ENCODE data around the gene NDUFB3. TPM values are rescaled to one million over a fixed set of nuclear protein-coding genes. Genes with fewer than 3 reads are reported as not detected.

Gene NDUFB3
- total RNA-seq, 4 donors from 2014 or later = 35.2 to 42.7 (median 37.5) TPM

DNA sequence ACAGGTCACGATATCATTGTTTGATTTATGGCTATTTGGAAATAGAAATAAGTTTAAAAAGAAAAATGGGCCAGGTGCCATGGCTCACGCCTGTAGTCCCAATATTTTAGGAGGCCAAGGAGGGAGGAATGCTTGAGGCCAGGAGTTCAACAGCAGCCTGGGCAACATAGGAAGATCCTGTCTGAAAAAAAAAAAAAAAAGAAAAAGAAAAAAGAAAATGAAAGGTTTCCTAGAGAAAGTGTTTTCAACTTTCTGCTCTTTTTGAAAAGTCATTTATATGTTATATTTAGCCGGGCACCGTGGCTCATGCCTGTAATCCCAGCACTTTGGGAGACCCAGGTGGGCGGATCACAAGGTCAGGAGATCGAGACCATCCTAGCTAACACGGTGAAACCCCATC, 3.2 kb downstream of the NDUFB3 start:
- no peak overlapping the region for H3K4me3 ChIP-seq
- H3K27me3 ChIP-seq = no peaks in the 10 kb centered on the region
- H3K36me3 ChIP-seq = peaks cover 12% of the 10 kb centered on the region
- no peak for TF ChIP-seq EP300 (IDR thresholded peaks at IDR 0.05)
- no peak for TF ChIP-seq POLR2AphosphoS5 (IDR thresholded peaks at IDR 0.05)
- DNase-seq (ENCODE audit: low spot score in 2 of 2) = no peak
- peaks cover 25% of the 10 kb centered on the region for H3K4me1 ChIP-seq
- 84% methylated on average over 7 of the region's 7 CpGs for WGBS
- no peaks in the 10 kb centered on the region for H3K9me3 ChIP-seq
- no peak overlapping the region for H3K27ac ChIP-seq

DNA sequence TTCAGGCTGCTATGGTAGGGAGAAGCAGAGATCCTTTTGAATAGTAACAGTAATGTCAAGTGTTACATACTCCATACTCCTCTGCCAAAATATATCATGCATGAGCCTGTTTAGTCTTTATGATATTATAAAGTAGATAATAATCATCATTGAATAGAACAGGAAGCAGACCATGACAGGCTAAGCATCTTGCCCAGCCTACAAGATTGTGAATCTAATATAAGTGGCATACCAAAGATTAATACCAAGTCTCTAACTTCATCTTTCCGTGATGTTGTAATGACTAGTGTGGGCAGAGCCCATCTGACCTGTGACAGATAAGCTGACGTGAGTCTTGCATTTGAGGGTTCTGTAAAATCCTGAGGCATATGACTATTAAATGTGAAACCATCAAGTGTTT, 13.1 kb downstream of the NDUFB3 start:
- no peaks in the 10 kb centered on the region for H3K27me3 ChIP-seq
- H3K4me1 ChIP-seq = no peaks in the 10 kb centered on the region
- TF ChIP-seq POLR2AphosphoS5 (IDR thresholded peaks at IDR 0.05) (no peak), EP300 (IDR thresholded peaks at IDR 0.05) (no peak), POLR2A (IDR thresholded peaks at IDR 0.05) (no peak)
- TF ChIP-seq, protein P1, sequence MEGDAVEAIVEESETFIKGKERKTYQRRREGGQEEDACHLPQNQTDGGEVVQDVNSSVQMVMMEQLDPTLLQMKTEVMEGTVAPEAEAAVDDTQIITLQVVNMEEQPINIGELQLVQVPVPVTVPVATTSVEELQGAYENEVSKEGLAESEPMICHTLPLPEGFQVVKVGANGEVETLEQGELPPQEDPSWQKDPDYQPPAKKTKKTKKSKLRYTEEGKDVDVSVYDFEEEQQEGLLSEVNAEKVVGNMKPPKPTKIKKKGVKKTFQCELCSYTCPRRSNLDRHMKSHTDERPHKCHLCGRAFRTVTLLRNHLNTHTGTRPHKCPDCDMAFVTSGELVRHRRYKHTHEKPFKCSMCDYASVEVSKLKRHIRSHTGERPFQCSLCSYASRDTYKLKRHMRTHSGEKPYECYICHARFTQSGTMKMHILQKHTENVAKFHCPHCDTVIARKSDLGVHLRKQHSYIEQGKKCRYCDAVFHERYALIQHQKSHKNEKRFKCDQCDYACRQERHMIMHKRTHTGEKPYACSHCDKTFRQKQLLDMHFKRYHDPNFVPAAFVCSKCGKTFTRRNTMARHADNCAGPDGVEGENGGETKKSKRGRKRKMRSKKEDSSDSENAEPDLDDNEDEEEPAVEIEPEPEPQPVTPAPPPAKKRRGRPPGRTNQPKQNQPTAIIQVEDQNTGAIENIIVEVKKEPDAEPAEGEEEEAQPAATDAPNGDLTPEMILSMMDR (IDR thresholded peaks at IDR 0.05) = no peak
- H3K9me3 ChIP-seq = no peaks in the 10 kb centered on the region
- WGBS = 68% methylated on average over 2 of the region's 2 CpGs
- H3K36me3 ChIP-seq = peaks cover 50% of the 10 kb centered on the region
- no peak overlapping the region for H3K27ac ChIP-seq
- H3K4me3 ChIP-seq = no peak overlapping the region
- DNase-seq (ENCODE audit: low spot score in 2 of 2) = no peak

DNA sequence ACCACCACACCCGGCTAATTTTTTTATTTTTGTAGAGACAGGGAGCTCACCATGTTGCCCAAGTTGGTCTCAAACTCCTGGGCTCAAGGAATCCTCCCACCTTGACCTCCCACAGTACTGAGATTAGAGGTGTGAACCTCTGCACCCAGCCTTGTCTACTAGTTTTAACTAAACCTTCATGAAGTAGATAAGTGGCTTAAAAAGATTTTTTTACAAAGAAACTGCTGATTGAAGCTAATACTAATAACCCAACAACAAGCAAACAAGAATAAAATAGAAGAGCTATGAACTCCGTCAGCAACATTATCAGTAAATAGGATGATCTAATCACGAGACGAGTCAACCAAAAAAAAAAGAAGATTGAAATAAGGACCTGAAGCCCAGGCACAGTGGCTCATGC, 18.8 kb downstream of the NDUFB3 start:
- Histone ChIP-seq H3K4me1 (no peaks in the 10 kb centered on the region), H3K27me3 (no peaks in the 10 kb centered on the region), H3K9me3 (no peaks in the 10 kb centered on the region), H3K36me3 (peaks cover 25% of the 10 kb centered on the region), H3K27ac (no peak overlapping the region), H3K4me3 (no peak overlapping the region)
- 82% methylated on average over 4 of the region's 4 CpGs for WGBS
- TF ChIP-seq POLR2A (IDR thresholded peaks at IDR 0.05) (no peak), POLR2AphosphoS5 (IDR thresholded peaks at IDR 0.05) (no peak), EP300 (IDR thresholded peaks at IDR 0.05) (no peak)
- TF ChIP-seq, protein P1 (IDR thresholded peaks at IDR 0.05) = no peak
- DNase-seq (ENCODE audit: low spot score in 2 of 2) = no peak

DNA sequence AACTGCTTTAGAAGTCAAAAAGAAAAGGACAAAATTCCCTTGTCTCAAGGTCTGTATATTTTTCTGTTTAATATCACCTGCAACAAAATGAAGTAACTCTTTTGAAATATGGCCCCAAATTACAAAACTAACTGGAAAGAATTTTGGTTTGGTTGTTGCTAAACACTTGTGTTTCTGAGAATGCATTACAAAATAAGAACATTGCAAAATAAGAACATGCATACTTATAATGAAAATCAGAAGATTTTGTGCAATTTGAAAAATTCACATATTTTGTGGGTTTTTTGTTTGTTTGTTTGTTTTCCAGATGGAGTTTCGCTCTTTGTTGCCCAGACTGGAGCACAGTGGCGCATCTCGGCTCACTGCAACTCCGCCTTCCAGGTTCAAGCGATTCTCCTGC, 21.8 kb downstream of the NDUFB3 start:
- WGBS = 92% methylated on average over 5 of the region's 5 CpGs
- DNase-seq (ENCODE audit: low spot score in 2 of 2) = no peak
- TF ChIP-seq POLR2A (IDR thresholded peaks at IDR 0.05) (no peak), EP300 (IDR thresholded peaks at IDR 0.05) (no peak), POLR2AphosphoS5 (IDR thresholded peaks at IDR 0.05) (no peak)
- TF ChIP-seq, protein P1 (IDR thresholded peaks at IDR 0.05) = no peak
- H3K36me3 ChIP-seq = peaks cover 4% of the 10 kb centered on the region
- no peaks in the 10 kb centered on the region for H3K9me3 ChIP-seq
- no peaks in the 10 kb centered on the region for H3K27me3 ChIP-seq
- H3K27ac ChIP-seq = no peak overlapping the region
- no peak overlapping the region for H3K4me3 ChIP-seq
- no peaks in the 10 kb centered on the region for H3K4me1 ChIP-seq

DNA sequence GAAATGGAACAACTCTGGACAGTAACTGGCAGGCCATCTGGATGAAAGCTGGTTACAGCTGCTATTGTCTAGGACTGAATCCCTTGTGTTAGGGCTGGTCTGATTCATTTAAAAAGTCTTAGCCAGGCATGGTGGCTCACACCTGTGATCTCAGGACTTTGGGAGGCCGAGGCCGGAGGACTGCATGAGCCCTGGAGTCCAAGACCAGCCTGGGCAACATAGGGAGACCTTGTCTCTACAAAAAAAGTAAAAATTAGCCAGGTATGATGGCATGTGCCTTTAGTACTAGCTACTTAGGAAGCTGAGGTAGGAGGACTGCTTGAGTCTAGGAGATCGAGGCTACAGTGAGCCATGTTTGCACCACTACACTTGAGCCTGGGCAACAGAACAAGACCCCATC, 28.7 kb downstream of the NDUFB3 start:
- no peak for DNase-seq (ENCODE audit: low spot score in 2 of 2)
- no peaks in the 10 kb centered on the region for H3K27me3 ChIP-seq
- no peaks in the 10 kb centered on the region for H3K36me3 ChIP-seq
- H3K27ac ChIP-seq = no peak overlapping the region
- H3K4me1 ChIP-seq = no peaks in the 10 kb centered on the region
- 94% methylated on average over 3 of the region's 3 CpGs for WGBS
- no peak overlapping the region for H3K4me3 ChIP-seq
- no peaks in the 10 kb centered on the region for H3K9me3 ChIP-seq
- TF ChIP-seq, protein P1 (IDR thresholded peaks at IDR 0.05) = no peak
- TF ChIP-seq POLR2AphosphoS5 (IDR thresholded peaks at IDR 0.05) (no peak), EP300 (IDR thresholded peaks at IDR 0.05) (no peak), POLR2A (IDR thresholded peaks at IDR 0.05) (no peak)

GRCh38 chr2:201105759-201106158, 34.0 kb downstream of the NDUFB3 start:
- 100% methylated on average over 1 of the region's 1 CpG for WGBS
- Histone ChIP-seq H3K27ac (no peak overlapping the region), H3K27me3 (no peaks in the 10 kb centered on the region), H3K4me1 (no peaks in the 10 kb centered on the region), H3K36me3 (no peaks in the 10 kb centered on the region), H3K9me3 (no peaks in the 10 kb centered on the region), H3K4me3 (no peak overlapping the region)
- TF ChIP-seq POLR2AphosphoS5 (IDR thresholded peaks at IDR 0.05) (no peak), EP300 (IDR thresholded peaks at IDR 0.05) (no peak), POLR2A (IDR thresholded peaks at IDR 0.05) (no peak)
- TF ChIP-seq, protein P1 (IDR thresholded peaks at IDR 0.05) = no peak
- DNase-seq (ENCODE audit: low spot score in 2 of 2) = no peak
